ENCODE results near the gene PHF1.

Gene PHF1

DNA sequence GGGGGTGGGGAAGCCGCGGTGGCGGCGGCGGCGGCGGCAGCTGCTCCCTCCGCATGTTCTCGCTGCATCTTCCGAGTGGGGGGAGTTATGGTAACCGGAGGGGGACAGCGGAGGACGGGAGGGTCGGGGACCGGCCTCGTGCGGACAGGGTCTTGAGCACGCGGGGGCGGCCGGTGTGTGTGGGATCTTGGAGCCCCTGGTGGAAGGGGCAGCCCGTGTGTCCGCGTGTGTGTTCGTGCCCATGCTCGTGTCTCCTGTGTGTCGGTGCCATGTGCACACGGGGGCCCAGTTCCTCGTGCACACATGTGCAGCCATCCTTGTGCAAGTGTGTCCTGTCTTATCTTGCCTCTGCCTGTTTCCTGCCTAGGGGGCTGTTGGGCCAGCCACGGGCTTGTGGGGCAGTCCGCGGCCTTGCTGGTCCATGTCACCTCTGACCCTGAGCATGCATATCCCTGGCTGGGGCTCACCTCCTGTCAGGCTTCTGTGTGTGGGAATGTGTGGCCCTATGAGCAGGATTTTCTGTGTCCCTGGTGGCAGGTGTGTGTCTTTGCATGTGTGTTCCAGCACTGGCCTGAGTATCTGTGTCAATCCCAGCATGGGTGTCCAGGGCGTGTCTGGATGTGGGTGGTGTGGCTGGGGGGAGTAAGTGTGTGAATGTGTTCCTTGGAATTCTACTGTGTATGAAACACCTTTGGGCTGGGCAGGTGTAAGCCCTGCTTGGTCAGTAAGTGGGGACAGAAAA lies 17.6 kb downstream of the PHF1 start:
- H4K5ac ChIP-seq (ENCODE audit: low read length) = no peak overlapping the region
- H3K4me3 ChIP-seq (ENCODE audit: low read length) = peak overlapping the region; percentile 24
- H3K79me2 ChIP-seq (ENCODE audit: control insufficient read depth, insufficient read depth, low read length) = peaks cover 41% of the 10 kb centered on the region
- peak overlapping the region; percentile 34 for H3K18ac ChIP-seq (ENCODE audit: low read length)
- no peak overlapping the region for H3K27ac ChIP-seq (ENCODE audit: low read depth, low read length)
- H3K79me1 ChIP-seq (ENCODE audit: low read length) = peaks cover 32% of the 10 kb centered on the region
- WGBS (ENCODE audit: extremely low coverage, insufficient coverage, low lambda C conversion rate) = no CpG with 5 or more reads among the region's 33 CpGs
- H3K27me3 ChIP-seq (ENCODE audit: insufficient read depth, low read length, poor library complexity) = no peaks in the 10 kb centered on the region
- H3K56ac ChIP-seq (ENCODE audit: low read length) = peak overlapping the region; percentile 93
- H4K8ac ChIP-seq (ENCODE audit: low read depth, low read length) = no peak overlapping the region
- H2BK5ac ChIP-seq (ENCODE audit: low read length) = no peak overlapping the region
- peak overlapping the region; percentile 91 for H3K23ac ChIP-seq (ENCODE audit: low read length)
- peak; percentile 83 for DNase-seq
- peak overlapping the region; percentile 79 for H3K9ac ChIP-seq (ENCODE audit: low read length)
- H3K4ac ChIP-seq (ENCODE audit: low read depth, low read length) = peak overlapping the region; percentile 67
- peak overlapping the region; percentile 72 for H3K4me2 ChIP-seq (ENCODE audit: low read length)
- no peaks in the 10 kb centered on the region for H3K36me3 ChIP-seq (ENCODE audit: control insufficient read depth, insufficient read depth, low read length)
- H2AK5ac ChIP-seq (ENCODE audit: low read length) = peak overlapping the region; percentile 88
- no peak overlapping the region for H2BK15ac ChIP-seq (replicated peaks; ENCODE audit: low read depth)
- H2BK120ac ChIP-seq (ENCODE audit: low read depth, low read length) = no peak overlapping the region
- peaks cover 42% of the 10 kb centered on the region for H3K4me1 ChIP-seq (ENCODE audit: control insufficient read depth, low read depth, low read length)

DNA sequence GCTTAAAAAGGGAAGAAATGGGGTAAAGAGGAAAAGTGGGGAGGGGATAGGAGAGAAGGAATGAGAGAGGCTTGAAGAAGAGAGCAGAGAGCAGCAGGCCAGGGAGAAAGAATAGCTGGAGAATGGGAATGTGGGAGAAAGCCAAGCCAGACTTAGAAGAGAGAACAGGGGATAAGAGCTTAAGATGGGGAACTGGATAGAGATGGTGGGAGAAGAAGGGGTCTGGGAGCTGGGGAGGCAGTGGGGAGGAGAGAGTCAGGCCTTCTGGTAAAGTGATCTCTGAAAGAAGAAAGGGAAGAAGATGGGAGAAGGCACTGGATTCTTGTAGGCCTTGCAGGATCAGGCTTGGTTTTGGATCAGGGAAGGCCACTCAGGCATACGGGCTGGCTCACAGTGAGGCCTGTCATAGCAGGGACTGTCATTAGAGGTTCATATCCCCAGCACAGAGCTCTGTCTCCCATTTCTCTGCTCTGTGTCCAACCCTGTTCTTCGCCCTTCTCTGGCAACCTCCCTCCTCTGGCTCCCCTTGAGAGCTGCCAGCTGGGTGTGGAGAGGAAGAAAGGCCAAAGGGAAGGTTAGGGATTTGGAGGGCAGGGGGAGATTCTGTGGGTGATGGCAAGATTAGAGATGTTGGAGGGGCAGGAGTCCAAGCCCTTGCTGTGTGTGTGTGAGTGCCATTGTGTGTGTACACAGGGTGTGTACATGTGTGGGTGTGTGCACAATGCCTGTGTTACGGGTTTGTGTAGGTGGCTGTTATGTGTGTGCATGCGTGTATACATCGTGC lies 18.3 kb downstream of the PHF1 start:
- no peak overlapping the region for H3K18ac ChIP-seq (ENCODE audit: low read length)
- H3K36me3 ChIP-seq (ENCODE audit: control insufficient read depth, insufficient read depth, low read length) = no peaks in the 10 kb centered on the region
- peaks cover 29% of the 10 kb centered on the region for H3K79me1 ChIP-seq (ENCODE audit: low read length)
- H3K4ac ChIP-seq (ENCODE audit: low read depth, low read length) = no peak overlapping the region
- H3K4me3 ChIP-seq (ENCODE audit: low read length) = no peak overlapping the region
- no peak overlapping the region for H4K5ac ChIP-seq (ENCODE audit: low read length)
- DNase-seq = no peak
- peaks cover 42% of the 10 kb centered on the region for H3K4me1 ChIP-seq (ENCODE audit: control insufficient read depth, low read depth, low read length)
- H2AK5ac ChIP-seq (ENCODE audit: low read length) = no peak overlapping the region
- H3K23ac ChIP-seq (ENCODE audit: low read length) = peak overlapping the region; percentile 38
- no peak overlapping the region for H3K4me2 ChIP-seq (ENCODE audit: low read length)
- no peak overlapping the region for H2BK5ac ChIP-seq (ENCODE audit: low read length)
- no CpG with 5 or more reads among the region's 5 CpGs for WGBS (ENCODE audit: extremely low coverage, insufficient coverage, low lambda C conversion rate)
- H3K27ac ChIP-seq (ENCODE audit: low read depth, low read length) = no peak overlapping the region
- H3K79me2 ChIP-seq (ENCODE audit: control insufficient read depth, insufficient read depth, low read length) = peaks cover 42% of the 10 kb centered on the region
- no peaks in the 10 kb centered on the region for H3K27me3 ChIP-seq (ENCODE audit: insufficient read depth, low read length, poor library complexity)
- no peak overlapping the region for H2BK15ac ChIP-seq (replicated peaks; ENCODE audit: low read depth)
- H2BK120ac ChIP-seq (ENCODE audit: low read depth, low read length) = no peak overlapping the region
- peak overlapping the region; percentile 79 for H3K9ac ChIP-seq (ENCODE audit: low read length)
- peak overlapping the region; percentile 2 for H3K56ac ChIP-seq (ENCODE audit: low read length)
- no peak overlapping the region for H4K8ac ChIP-seq (ENCODE audit: low read depth, low read length)

DNA sequence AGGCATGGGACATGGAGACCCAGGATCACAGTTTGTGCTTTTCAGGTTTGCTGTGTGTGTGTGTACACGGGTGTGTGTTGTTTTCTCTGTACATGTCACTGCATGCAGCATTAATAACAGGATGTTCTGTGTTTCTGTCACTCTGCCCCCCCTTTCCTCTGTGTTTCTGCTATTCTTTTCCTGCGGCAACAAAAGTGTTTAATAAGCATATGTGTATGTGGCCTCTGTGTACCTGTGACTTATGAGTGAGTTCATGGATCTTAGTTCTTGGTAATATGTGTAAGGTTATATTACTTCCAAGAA lies 18.9 kb downstream of the PHF1 start:
- Histone ChIP-seq H2BK120ac (ENCODE audit: low read depth, low read length) (no peak overlapping the region), H2BK15ac (replicated peaks; ENCODE audit: low read depth) (no peak overlapping the region), H3K4me1 (ENCODE audit: control insufficient read depth, low read depth, low read length) (peaks cover 40% of the 10 kb centered on the region), H3K4ac (ENCODE audit: low read depth, low read length) (no peak overlapping the region), H4K8ac (ENCODE audit: low read depth, low read length) (no peak overlapping the region), H3K4me3 (ENCODE audit: low read length) (no peak overlapping the region), H4K5ac (ENCODE audit: low read length) (no peak overlapping the region), H3K56ac (ENCODE audit: low read length) (peak overlapping the region; percentile 2), H3K9ac (ENCODE audit: low read length) (peak overlapping the region; percentile 11), H2AK5ac (ENCODE audit: low read length) (no peak overlapping the region), H3K79me1 (ENCODE audit: low read length) (peaks cover 29% of the 10 kb centered on the region), H3K18ac (ENCODE audit: low read length) (no peak overlapping the region), H3K23ac (ENCODE audit: low read length) (peak overlapping the region; percentile 38), H2BK5ac (ENCODE audit: low read length) (no peak overlapping the region), H3K27me3 (ENCODE audit: insufficient read depth, low read length, poor library complexity) (no peaks in the 10 kb centered on the region), H3K36me3 (ENCODE audit: control insufficient read depth, insufficient read depth, low read length) (no peaks in the 10 kb centered on the region), H3K4me2 (ENCODE audit: low read length) (no peak overlapping the region), H3K27ac (ENCODE audit: low read depth, low read length) (no peak overlapping the region), H3K79me2 (ENCODE audit: control insufficient read depth, insufficient read depth, low read length) (peaks cover 43% of the 10 kb centered on the region)
- no peak for DNase-seq
- no CpG with 5 or more reads among the region's 2 CpGs for WGBS (ENCODE audit: extremely low coverage, insufficient coverage, low lambda C conversion rate)

DNA sequence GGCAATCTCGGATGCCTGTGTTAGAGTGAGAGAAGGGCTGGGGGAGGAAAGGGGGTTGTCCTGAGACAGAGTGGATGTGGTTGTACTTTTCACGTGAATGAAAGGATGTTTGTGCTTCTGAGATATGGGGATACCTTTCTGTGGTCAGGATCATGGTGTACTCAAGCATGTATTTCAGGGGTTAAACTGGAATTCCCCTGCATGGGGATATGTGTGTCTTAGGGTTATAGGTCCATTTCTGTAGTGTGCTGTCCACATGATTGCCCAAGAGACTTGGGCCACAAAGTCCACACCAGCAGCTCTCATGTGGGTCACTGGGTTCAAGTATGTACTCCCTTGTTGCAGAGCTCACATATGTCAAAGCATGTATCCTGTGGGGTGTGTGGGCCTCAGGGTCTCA lies 19.5 kb downstream of the PHF1 start:
- no peaks in the 10 kb centered on the region for H3K27me3 ChIP-seq (ENCODE audit: insufficient read depth, low read length, poor library complexity)
- H3K4ac ChIP-seq (ENCODE audit: low read depth, low read length) = no peak overlapping the region
- H4K5ac ChIP-seq (ENCODE audit: low read length) = no peak overlapping the region
- H3K4me2 ChIP-seq (ENCODE audit: low read length) = no peak overlapping the region
- H3K79me1 ChIP-seq (ENCODE audit: low read length) = peaks cover 30% of the 10 kb centered on the region
- peak overlapping the region; percentile 52 for H2BK5ac ChIP-seq (ENCODE audit: low read length)
- peaks cover 2% of the 10 kb centered on the region for H3K36me3 ChIP-seq (ENCODE audit: control insufficient read depth, insufficient read depth, low read length)
- H3K56ac ChIP-seq (ENCODE audit: low read length) = peak overlapping the region; percentile 70
- no peak overlapping the region for H4K8ac ChIP-seq (ENCODE audit: low read depth, low read length)
- H2BK120ac ChIP-seq (ENCODE audit: low read depth, low read length) = no peak overlapping the region
- H3K18ac ChIP-seq (ENCODE audit: low read length) = no peak overlapping the region
- H3K4me1 ChIP-seq (ENCODE audit: control insufficient read depth, low read depth, low read length) = peaks cover 35% of the 10 kb centered on the region
- peaks cover 46% of the 10 kb centered on the region for H3K79me2 ChIP-seq (ENCODE audit: control insufficient read depth, insufficient read depth, low read length)
- peak overlapping the region; percentile 2 for H2AK5ac ChIP-seq (ENCODE audit: low read length)
- no peak overlapping the region for H2BK15ac ChIP-seq (replicated peaks; ENCODE audit: low read depth)
- no CpG with 5 or more reads among the region's 2 CpGs for WGBS (ENCODE audit: extremely low coverage, insufficient coverage, low lambda C conversion rate)
- H3K4me3 ChIP-seq (ENCODE audit: low read length) = no peak overlapping the region
- no peak overlapping the region for H3K23ac ChIP-seq (ENCODE audit: low read length)
- DNase-seq = no peak
- peak overlapping the region; percentile 98 for H3K27ac ChIP-seq (ENCODE audit: low read depth, low read length)
- H3K9ac ChIP-seq (ENCODE audit: low read length) = peak overlapping the region; percentile 11

DNA sequence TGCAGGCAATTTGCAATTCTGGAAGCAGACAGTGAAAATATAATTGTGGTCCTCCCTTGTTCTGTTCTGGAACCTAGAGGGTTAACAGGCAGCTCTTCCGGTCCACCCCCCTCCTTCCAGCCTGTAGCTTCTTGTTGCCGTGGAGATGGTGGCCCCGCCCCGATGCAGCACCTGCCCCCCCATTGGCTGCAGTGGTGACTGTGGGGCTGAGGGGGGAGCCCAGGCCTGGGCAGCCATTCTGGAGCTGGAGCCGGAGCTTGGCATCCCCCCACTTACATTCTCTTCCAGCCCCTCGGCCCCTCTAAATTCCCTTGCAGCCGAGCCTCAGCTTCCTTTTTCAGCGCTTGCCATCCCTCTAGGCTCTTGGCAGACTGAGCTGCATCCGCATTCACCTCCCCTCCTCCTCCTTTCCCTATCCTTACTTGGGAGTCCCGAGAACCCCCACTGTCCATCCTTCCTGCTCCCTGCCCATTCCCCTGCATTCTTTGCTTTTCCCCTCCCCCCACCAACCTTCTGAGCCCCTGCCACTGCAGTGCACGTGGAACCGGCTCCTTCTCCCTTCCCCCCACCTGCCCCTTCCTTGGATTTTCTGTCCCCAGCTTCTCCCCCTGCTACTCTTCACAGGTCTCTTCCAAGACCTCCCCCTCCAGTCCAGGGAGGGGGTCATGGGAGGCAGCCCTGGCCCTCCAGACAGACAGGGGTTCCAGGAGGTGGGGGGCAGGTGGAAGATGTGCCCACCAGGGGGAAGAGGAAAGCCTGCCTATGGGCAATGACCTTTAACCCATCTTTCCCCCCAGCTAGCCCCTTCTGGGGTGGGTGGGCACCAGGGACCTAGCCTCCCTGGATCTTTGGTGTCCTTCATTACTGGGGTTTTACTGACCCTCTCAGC lies 20.4 kb downstream of the PHF1 start:
- H3K56ac ChIP-seq (ENCODE audit: low read length) = peak overlapping the region; percentile 81
- H3K4me1 ChIP-seq (ENCODE audit: control insufficient read depth, low read depth, low read length) = peaks cover 35% of the 10 kb centered on the region
- H3K23ac ChIP-seq (ENCODE audit: low read length) = peak overlapping the region; percentile 69
- peak overlapping the region; percentile 11 for H2BK15ac ChIP-seq (replicated peaks; ENCODE audit: low read depth)
- peak; percentile 98 for DNase-seq
- peak overlapping the region; percentile 87 for H3K4ac ChIP-seq (ENCODE audit: low read depth, low read length)
- H2AK5ac ChIP-seq (ENCODE audit: low read length) = peak overlapping the region; percentile 97
- H3K27me3 ChIP-seq (ENCODE audit: insufficient read depth, low read length, poor library complexity) = no peaks in the 10 kb centered on the region
- peak overlapping the region; percentile 71 for H3K4me2 ChIP-seq (ENCODE audit: low read length)
- peak overlapping the region; percentile 86 for H3K18ac ChIP-seq (ENCODE audit: low read length)
- no CpG with 5 or more reads among the region's 12 CpGs for WGBS (ENCODE audit: extremely low coverage, insufficient coverage, low lambda C conversion rate)
- H3K4me3 ChIP-seq (ENCODE audit: low read length) = peak overlapping the region; percentile 33
- H4K5ac ChIP-seq (ENCODE audit: low read length) = no peak overlapping the region
- peaks cover 33% of the 10 kb centered on the region for H3K79me1 ChIP-seq (ENCODE audit: low read length)
- H2BK120ac ChIP-seq (ENCODE audit: low read depth, low read length) = peak overlapping the region; percentile 39
- peaks cover 46% of the 10 kb centered on the region for H3K79me2 ChIP-seq (ENCODE audit: control insufficient read depth, insufficient read depth, low read length)
- H2BK5ac ChIP-seq (ENCODE audit: low read length) = peak overlapping the region; percentile 98
- peak overlapping the region; percentile 94 for H4K8ac ChIP-seq (ENCODE audit: low read depth, low read length)
- peaks cover 9% of the 10 kb centered on the region for H3K36me3 ChIP-seq (ENCODE audit: control insufficient read depth, insufficient read depth, low read length)
- H3K27ac ChIP-seq (ENCODE audit: low read depth, low read length) = peak overlapping the region; percentile 98
- H3K9ac ChIP-seq (ENCODE audit: low read length) = peak overlapping the region; percentile 71
